HepG2 (cell line): Measurements from ENCODE around the gene RTEL1. TPM values are rescaled to one million over a fixed set of nuclear protein-coding genes. Genes with fewer than 3 reads are reported as not detected.

ENCODE experiments used
- BORCS8-MEF2B ChIP-seq: sonication (generic); formaldehyde crosslinking; IDR thresholded peaks from 2 replicates; pipeline ENCODE4 v1.8.0; 2022; ENCODE audit warnings: mild to moderate bottlenecking, missing genetic modification reagents
- EED ChIP-seq: sonication (generic); formaldehyde crosslinking; IDR thresholded peaks from 2 replicates; pipeline ENCODE4 v1.5.0; 2020; ENCODE audit warnings: mild to moderate bottlenecking, missing genetic modification reagents
- FOXK1 ChIP-seq: sonication (generic); formaldehyde crosslinking; IDR thresholded peaks from 2 replicates; pipeline ENCODE4 v1.4.0; 2020; ENCODE audit warnings: low read depth, missing genetic modification reagents, borderline replicate concordance
- ISL2 ChIP-seq: sonication (generic); formaldehyde crosslinking; IDR thresholded peaks from 2 replicates; pipeline ENCODE4 v1.5.0; 2020; ENCODE audit warnings: missing genetic modification reagents
- RBFOX2 ChIP-seq: fragments of 200-400 bp; formaldehyde crosslinking; IDR thresholded peaks from 2 replicates; pipeline ENCODE4 v1.6.1; 2017; ENCODE audit warnings: low read depth, mild to moderate bottlenecking, low read length
- ZKSCAN5 ChIP-seq: sonication (generic); formaldehyde crosslinking; IDR thresholded peaks from 2 replicates; pipeline ENCODE4 v1.5.1; 2020; ENCODE audit warnings: mild to moderate bottlenecking, missing genetic modification reagents
- ZNF383 ChIP-seq: sonication (generic); formaldehyde crosslinking; IDR thresholded peaks from 2 replicates; pipeline ENCODE4 v1.4.0; 2020; ENCODE audit warnings: missing genetic modification reagents, mild to moderate bottlenecking, borderline replicate concordance
- ZNF530 ChIP-seq: sonication (generic); formaldehyde crosslinking; IDR thresholded peaks from 2 replicates; pipeline ENCODE4 v1.5.0; 2020; ENCODE audit warnings: low read depth, mild to moderate bottlenecking, missing genetic modification reagents
- ZNF75D ChIP-seq: sonication (generic); formaldehyde crosslinking; IDR thresholded peaks from 2 replicates; pipeline ENCODE4 v1.8.1; 2023; ENCODE audit warnings: missing genetic modification reagents, mild to moderate bottlenecking, borderline replicate concordance
- polyA plus RNA-seq, 8 experiments: library from polyadenylated mRNA; depleted of rRNA in 3 of 8; stranded (reverse) in 7 of 8; unstranded in 1 of 8; fragments of >200 nt; fragmentation: Illumina TruSeq in 4 of 8; extraction: Trizol in 4 of 8; gene quantifications; 2 replicates each; pipeline versions ENCODE4 v1.2.1 to v1.2.3, GENCODE V29; 2011 to 2016; ENCODE audit warnings: low read depth in 4 of 8, missing spikeins in 1 of 8, mixed read lengths in 1 of 8; ENCODE audit not compliant: insufficient read depth in 1 of 8
- total RNA-seq, 5 experiments: library from RNA; depleted of rRNA; stranded (reverse); fragments of >200 nt; fragmentation: Illumina TruSeq; extraction: Trizol; gene quantifications; 2 replicates each; pipeline ENCODE4 v1.2.3, GENCODE V29; 2016; ENCODE audit warnings: low read depth in 1 of 5
- TF ChIP-seq, protein P1 (sequence below): sonication (generic); formaldehyde crosslinking; IDR thresholded peaks from 2 replicates; pipeline ENCODE4 v1.4.0; 2020; ENCODE audit warnings: missing genetic modification reagents
- TF ChIP-seq, protein P2 (sequence below): sonication (generic); formaldehyde crosslinking; IDR thresholded peaks from 2 replicates; pipeline ENCODE4 v1.8.0; 2022; ENCODE audit warnings: mild to moderate bottlenecking, missing genetic modification reagents, borderline replicate concordance
- TF ChIP-seq, protein P3 (sequence below): sonication (generic); formaldehyde crosslinking; conservative IDR thresholded peaks from 2 replicates; pipeline ENCODE4 v1.4.0; 2020; ENCODE audit warnings: mild to moderate bottlenecking, missing genetic modification reagents, moderate library complexity
- TF ChIP-seq, protein P4 (sequence below): sonication (generic); formaldehyde crosslinking; conservative IDR thresholded peaks from 2 replicates; pipeline ENCODE4 v1.4.0; 2020; ENCODE audit warnings: missing genetic modification reagents
- TF ChIP-seq, protein P5 (sequence below): sonication (generic); formaldehyde crosslinking; IDR thresholded peaks from 2 replicates; pipeline ENCODE4 v1.8.0; 2022; ENCODE audit warnings: mild to moderate bottlenecking, missing genetic modification reagents; ENCODE audit not compliant: insufficient replicate concordance
- TF ChIP-seq, protein P6 (sequence below): sonication (generic); formaldehyde crosslinking; IDR thresholded peaks from 2 replicates; pipeline ENCODE4 v1.8.0; 2022; ENCODE audit warnings: missing genetic modification reagents, mild to moderate bottlenecking, inconsistent platforms, borderline replicate concordance
- TF ChIP-seq, protein P7 (sequence below): sonication (generic); formaldehyde crosslinking; IDR thresholded peaks from 2 replicates; pipeline ENCODE4 v1.8.1; 2023; ENCODE audit warnings: mild to moderate bottlenecking, missing genetic modification reagents, borderline replicate concordance

The RTEL1 gene
- total and polyA plus RNA-seq, 2 of the 13 experiments (the other 11 are each of a cell fraction or from before 2014, with no cell fraction given) = 21.8 to 36.4 TPM

DNA sequence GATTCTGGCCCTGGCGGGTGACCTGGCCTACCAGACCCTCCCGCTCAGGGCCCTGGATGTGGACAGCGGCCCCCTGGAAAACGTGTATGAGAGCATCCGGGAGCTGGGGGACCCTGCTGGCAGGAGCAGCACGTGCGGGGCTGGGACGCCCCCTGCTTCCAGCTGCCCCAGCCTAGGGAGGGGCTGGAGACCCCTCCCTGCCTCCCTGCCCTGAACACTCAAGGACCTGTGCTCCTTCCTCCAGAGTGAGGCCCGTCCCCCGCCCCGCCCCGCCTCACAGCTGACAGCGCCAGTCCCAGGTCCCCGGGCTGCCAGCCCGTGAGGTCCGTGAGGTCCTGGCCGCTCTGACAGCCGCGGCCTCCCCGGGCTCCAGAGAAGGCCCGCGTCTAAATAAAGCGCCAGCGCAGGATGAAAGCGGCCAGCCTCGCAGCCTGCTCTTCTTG is 80.6 kb downstream of the RTEL1 start (continued):
- TF ChIP-seq EED (CRISPR knock-in tag) (no peak), BORCS8-MEF2B (CRISPR knock-in tag) (no peak), ISL2 (CRISPR knock-in tag) (no peak), ZKSCAN5 (CRISPR knock-in tag) (no peak), ZNF383 (peak; percentile 73; the same call in 1 of the 2 replicates), ZNF530 (no peak), RBFOX2 (peak; percentile 87), FOXK1 (no peak), ZNF75D (CRISPR knock-in tag) (no peak)
- TF ChIP-seq, protein P1, sequence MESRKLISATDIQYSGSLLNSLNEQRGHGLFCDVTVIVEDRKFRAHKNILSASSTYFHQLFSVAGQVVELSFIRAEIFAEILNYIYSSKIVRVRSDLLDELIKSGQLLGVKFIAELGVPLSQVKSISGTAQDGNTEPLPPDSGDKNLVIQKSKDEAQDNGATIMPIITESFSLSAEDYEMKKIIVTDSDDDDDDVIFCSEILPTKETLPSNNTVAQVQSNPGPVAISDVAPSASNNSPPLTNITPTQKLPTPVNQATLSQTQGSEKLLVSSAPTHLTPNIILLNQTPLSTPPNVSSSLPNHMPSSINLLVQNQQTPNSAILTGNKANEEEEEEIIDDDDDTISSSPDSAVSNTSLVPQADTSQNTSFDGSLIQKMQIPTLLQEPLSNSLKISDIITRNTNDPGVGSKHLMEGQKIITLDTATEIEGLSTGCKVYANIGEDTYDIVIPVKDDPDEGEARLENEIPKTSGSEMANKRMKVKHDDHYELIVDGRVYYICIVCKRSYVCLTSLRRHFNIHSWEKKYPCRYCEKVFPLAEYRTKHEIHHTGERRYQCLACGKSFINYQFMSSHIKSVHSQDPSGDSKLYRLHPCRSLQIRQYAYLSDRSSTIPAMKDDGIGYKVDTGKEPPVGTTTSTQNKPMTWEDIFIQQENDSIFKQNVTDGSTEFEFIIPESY = no peak
- TF ChIP-seq, protein P2, sequence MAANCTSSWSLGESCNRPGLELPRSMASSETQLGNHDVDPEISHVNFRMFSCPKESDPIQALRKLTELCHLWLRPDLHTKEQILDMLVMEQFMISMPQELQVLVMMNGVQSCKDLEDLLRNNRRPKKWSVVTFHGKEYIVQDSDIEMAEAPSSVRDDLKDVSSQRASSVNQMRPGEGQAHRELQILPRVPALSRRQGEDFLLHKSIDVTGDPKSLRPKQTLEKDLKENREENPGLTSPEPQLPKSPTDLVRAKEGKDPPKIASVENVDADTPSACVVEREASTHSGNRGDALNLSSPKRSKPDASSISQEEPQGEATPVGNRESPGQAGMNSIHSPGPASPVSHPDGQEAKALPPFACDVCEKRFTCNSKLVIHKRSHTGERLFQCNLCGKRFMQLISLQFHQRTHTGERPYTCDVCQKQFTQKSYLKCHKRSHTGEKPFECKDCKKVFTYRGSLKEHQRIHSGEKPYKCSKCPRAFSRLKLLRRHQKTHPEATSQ (CRISPR knock-in tag) = no peak
- TF ChIP-seq, protein P3, sequence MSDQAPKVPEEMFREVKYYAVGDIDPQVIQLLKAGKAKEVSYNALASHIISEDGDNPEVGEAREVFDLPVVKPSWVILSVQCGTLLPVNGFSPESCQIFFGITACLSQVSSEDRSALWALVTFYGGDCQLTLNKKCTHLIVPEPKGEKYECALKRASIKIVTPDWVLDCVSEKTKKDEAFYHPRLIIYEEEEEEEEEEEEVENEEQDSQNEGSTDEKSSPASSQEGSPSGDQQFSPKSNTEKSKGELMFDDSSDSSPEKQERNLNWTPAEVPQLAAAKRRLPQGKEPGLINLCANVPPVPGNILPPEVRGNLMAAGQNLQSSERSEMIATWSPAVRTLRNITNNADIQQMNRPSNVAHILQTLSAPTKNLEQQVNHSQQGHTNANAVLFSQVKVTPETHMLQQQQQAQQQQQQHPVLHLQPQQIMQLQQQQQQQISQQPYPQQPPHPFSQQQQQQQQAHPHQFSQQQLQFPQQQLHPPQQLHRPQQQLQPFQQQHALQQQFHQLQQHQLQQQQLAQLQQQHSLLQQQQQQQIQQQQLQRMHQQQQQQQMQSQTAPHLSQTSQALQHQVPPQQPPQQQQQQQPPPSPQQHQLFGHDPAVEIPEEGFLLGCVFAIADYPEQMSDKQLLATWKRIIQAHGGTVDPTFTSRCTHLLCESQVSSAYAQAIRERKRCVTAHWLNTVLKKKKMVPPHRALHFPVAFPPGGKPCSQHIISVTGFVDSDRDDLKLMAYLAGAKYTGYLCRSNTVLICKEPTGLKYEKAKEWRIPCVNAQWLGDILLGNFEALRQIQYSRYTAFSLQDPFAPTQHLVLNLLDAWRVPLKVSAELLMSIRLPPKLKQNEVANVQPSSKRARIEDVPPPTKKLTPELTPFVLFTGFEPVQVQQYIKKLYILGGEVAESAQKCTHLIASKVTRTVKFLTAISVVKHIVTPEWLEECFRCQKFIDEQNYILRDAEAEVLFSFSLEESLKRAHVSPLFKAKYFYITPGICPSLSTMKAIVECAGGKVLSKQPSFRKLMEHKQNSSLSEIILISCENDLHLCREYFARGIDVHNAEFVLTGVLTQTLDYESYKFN = no peak
- TF ChIP-seq, protein P4, sequence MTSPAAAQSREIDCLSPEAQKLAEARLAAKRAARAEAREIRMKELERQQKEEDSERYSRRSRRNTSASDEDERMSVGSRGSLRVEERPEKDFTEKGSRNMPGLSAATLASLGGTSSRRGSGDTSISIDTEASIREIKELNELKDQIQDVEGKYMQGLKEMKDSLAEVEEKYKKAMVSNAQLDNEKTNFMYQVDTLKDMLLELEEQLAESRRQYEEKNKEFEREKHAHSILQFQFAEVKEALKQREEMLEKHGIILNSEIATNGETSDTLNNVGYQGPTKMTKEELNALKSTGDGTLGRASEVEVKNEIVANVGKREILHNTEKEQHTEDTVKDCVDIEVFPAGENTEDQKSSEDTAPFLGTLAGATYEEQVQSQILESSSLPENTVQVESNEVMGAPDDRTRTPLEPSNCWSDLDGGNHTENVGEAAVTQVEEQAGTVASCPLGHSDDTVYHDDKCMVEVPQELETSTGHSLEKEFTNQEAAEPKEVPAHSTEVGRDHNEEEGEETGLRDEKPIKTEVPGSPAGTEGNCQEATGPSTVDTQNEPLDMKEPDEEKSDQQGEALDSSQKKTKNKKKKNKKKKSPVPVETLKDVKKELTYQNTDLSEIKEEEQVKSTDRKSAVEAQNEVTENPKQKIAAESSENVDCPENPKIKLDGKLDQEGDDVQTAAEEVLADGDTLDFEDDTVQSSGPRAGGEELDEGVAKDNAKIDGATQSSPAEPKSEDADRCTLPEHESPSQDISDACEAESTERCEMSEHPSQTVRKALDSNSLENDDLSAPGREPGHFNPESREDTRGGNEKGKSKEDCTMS (CRISPR knock-in tag) = no peak
- TF ChIP-seq, protein P5, sequence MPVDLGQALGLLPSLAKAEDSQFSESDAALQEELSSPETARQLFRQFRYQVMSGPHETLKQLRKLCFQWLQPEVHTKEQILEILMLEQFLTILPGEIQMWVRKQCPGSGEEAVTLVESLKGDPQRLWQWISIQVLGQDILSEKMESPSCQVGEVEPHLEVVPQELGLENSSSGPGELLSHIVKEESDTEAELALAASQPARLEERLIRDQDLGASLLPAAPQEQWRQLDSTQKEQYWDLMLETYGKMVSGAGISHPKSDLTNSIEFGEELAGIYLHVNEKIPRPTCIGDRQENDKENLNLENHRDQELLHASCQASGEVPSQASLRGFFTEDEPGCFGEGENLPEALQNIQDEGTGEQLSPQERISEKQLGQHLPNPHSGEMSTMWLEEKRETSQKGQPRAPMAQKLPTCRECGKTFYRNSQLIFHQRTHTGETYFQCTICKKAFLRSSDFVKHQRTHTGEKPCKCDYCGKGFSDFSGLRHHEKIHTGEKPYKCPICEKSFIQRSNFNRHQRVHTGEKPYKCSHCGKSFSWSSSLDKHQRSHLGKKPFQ (CRISPR knock-in tag) = peak; percentile 20
- TF ChIP-seq, protein P6, sequence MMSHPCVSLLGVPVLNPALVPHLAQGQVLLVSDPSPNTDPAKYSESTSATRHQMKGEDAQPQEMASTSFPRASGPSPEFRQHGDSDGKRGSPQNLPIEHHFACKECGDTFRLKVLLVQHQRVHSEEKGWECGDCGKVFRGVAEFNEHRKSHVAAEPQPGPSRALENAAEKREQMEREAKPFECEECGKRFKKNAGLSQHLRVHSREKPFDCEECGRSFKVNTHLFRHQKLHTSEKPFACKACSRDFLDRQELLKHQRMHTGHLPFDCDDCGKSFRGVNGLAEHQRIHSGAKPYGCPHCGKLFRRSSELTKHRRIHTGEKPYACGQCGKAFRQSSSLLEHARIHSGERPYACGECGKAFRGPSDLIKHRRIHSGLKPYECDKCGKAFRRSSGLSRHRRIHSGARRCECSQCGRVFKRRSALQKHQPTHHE (CRISPR knock-in tag) = no peak
- TF ChIP-seq, protein P7, sequence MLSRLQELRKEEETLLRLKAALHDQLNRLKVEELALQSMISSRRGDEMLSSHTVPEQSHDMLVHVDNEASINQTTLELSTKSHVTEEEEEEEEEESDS (CRISPR knock-in tag) = 0 out of 2 replicates have a peak, but pooled peaks have one; percentile 28
